ENCODE results near the gene ASIC3.
"Not testable (repeated sequence)": the region's sequence is repeated elsewhere in the genome, so short reads cannot be mapped to it uniquely, and the experiment has no call there.

DNA sequence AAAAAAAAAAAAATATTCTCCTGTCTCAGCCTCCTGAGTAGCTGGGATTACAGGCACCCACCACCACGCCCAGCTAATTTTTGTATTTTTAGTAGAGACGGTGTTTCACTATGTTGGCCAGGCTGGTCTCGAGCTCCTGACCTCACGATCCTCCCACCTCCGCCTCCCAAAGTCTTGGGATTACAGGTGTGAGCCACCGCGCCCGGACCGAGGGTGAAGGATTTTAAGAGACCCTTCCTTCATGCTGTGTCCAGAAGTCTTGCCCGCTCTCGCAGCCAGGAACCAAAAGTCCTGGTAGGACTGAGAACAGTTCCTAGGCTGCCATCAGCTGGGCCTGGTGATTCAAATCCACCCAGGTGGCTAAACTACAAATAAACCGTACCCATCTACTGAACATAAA is 36.7 kb upstream of the ASIC3 start:
- not testable (repeated sequence) for TF ChIP-seq EZH2 (IDR thresholded peaks at IDR 0.05; ENCODE audit: insufficient read depth, poor library complexity, severe bottlenecking); EZH2phosphoT487 (IDR thresholded peaks at IDR 0.05; ENCODE audit: insufficient read depth, low read depth)

Data from GM23248 (cell line).